SIG-M5 (cell line): Measurements from ENCODE around the gene RFLNA.

Experiments used
- DNase-seq: peaks from one replicate; lab custom pipeline; 2025; lab: John Stamatoyannopoulos, UW

RFLNA gene, protein sequence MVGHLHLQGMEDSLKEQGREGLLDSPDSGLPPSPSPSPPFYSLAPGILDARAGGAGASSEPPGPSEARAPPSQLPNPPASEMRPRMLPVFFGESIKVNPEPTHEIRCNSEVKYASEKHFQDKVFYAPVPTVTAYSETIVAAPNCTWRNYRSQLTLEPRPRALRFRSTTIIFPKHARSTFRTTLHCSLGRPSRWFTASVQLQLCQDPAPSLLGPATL

DNA sequence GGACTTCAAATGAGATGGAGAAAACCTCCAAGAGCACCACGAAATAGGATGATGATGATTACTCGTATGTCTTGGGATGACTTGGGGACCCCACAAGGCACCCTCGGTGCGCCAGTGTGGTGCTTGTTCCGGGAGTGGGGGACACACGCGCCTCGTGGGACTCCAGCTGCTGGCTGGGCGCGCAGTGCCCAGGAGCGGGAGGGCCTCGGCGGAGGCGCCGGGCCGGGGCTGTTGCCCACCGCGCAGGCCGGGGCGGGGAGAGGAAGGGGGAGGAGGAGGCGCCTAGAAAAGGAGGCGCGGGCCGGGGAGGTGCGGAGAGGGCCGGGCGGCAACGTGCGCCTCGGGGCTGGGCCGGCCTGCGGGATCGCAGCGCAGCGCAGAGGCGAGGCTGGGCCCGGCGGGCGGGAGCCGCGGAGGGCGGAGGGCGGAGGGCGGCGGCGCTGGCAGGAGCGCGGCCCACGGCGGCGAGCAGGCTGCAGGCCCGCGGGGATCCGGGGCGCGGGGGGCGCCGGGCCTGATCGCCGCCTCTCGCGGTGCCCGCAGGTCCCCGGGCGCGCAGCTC is at the start of gene RFLNA:
Gene RFLNA (plus strand): TSS at position 314 of the 562 bp plus-strand sequence. CDS start 337 bp downstream, outside the sequence.
- no peak for DNase-seq

DNA sequence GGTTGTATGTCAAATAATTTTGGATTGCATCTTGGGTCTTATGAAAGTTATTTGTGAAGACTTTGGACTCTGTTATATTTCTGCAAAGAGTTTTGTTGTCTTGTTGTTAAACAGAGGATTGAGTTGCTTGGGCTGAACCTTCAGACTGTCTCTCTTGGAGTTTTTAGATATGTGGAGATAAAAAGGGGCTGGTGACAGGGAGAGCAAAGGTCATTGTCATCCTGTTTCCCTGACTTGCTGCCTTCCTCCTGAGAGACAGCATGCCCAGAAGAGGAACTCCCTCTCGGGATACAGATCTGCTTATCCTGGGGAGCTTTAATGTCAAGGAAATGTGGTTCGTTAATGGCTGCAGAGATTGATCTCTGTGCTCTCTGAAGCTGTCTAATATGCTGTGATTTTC is 47.6 kb upstream of the RFLNA start:
- DNase-seq: no peak

DNA sequence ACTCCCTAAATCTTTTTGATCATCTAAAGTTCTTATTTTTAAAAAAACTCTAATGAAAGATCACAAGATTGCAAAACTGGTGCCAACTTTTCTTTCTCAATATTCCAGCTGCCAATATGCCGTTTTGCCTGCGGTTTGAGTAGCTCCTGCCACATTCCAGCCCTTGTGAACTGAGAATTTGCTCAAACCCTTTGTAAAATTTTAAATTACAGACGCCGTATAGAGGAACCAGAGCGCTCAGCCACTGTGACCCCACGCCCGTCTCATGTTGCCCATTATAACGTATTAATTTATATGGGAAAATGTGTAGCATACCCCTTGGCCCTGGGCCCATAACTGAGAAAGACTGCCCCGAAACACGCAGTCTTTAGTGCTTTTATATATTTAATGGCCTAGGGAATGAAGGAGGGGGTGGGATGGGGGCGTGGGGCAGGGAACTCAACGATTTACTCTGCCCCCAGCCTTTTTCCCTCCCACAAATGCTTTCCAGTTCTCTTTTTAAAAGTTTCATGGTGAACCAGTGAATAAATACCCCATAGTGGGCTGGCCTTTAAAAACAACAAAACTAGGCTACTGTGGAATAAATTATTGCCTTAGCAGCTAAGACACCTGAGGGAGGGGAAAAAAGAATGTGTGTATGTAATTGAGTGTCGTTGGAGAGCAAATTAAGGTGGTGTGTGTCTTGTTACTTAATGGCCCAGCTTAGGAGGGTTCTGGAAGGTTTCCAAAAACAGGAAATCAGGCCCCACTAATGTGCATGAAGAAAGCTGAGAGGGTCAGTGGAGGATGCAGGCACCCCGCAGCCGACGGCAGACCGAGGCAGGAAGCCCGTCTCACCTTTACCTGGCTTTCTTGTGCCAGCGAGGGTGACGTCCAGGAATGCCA is 45.7 kb upstream of the RFLNA start:
- no peak for DNase-seq

DNA sequence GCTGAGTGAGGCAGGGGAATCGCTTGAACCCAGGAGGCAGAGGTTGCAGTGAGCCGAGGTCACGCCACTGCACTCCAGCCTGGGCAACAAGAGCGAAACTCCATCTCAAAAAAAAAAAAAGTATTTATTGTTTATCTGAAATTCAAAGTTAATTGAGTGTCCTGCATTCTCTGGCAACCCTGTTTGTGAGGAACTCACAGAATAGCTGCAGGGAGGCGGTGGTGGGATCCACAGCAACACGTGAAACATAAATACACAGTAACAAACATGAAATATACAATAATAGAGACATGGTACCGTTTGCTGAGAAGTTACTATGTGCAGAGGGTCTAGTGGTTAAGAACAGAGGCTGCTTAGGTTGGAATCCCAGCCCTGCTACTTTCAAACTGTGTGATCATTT is 43.7 kb upstream of the RFLNA start:
- no peak for DNase-seq

DNA sequence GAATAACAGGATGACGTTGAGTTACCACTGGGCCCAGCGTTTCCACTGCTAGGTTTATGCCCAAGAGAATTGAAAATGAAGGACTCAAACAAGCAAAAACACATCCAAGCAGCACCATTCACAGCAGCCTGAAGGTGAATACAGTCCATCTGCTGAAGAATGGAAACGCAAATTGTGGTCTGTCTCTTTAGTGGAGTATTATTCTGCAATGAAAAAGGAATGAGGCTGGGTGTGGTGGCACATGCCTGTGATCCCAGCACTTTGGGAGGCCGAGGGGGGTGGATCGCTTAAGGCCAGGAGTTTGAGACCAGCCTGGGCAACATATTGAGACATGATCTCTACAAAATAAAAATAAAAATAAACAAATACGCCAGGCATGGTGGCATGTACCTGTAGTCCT is 41.9 kb upstream of the RFLNA start:
- DNase-seq: no peak

DNA sequence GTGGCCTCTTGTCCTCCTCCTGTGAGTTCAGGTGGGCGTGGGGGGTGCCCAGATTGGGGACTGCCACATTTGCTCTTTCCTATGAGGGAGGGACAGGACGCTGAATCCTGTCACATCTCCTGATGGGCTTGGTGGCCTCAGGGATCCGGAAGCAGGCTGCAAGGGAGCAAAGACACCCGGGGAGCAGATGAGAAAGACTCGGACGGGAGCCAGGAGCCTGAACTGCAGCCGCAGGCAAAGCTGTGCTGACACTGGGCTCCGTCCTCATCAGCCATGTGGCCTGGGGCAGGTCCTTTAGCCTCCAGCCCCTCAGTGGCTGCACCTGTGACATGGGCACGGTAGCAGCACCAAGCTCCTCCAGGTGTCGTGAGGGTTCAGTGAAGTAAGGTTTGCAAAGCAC is 40.8 kb upstream of the RFLNA start:
- DNase-seq: no peak

DNA sequence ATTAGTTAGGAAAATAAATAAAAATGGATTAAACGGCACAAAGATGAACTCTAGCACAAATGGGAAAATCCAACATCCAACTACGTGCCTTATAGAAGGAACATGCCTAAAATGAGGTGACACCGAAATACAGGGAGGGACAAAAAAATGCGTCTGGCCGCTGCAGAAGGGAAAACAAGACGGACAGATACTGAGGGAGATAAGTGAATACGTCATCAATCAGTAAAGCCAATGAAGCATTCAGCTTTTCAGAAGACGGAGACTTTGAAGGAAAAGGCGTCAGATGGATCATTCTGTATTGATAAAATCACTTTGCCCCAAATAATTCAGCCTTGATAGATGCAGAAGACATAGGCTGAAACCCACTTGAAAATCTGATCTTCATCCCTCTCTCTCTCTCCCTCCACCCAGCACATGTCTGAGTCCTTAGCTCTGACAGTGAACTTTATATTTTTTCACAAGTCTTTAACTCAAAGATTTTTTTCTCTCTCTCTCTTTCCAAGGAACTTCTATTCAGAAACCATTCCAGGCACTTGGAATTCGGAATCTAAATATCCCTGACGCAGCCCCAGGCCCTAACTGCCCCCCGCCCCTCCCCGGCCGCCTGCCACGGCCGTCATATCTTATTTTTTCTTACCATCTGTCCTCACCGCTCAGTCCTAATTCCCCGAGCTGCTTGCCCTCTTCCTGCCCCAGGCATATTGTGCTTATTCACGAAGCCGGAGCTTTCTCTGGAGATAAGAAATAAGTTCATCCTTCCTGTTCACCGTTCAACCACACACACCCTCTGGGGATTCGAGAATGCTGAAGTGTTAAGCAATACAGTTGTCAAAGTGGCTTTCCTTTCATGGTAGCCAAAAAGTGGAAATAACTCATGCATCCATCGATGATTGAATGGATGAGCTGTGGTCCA is 35.5 kb upstream of the RFLNA start:
- DNase-seq: peak; percentile 21

DNA sequence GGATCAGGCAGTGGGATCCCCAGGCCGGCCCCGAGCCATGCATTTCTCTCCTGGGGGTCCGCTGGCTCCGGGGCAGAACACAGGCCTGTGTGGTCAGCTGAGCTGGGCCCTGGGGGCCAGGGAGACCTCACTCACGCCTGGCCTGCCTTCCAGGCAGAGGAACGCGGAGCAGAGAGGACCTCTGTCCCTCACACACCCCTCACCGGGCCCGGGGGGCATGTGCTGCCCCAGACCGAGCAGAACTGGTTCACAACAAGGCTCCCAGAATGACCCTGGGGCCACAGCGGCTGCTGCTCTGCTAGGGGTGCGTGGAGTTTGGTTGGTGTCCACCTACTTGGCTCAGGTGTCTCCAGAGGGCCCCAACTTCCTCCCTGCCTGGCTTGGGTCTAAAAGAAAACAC is 33.0 kb upstream of the RFLNA start:
- no peak for DNase-seq

DNA sequence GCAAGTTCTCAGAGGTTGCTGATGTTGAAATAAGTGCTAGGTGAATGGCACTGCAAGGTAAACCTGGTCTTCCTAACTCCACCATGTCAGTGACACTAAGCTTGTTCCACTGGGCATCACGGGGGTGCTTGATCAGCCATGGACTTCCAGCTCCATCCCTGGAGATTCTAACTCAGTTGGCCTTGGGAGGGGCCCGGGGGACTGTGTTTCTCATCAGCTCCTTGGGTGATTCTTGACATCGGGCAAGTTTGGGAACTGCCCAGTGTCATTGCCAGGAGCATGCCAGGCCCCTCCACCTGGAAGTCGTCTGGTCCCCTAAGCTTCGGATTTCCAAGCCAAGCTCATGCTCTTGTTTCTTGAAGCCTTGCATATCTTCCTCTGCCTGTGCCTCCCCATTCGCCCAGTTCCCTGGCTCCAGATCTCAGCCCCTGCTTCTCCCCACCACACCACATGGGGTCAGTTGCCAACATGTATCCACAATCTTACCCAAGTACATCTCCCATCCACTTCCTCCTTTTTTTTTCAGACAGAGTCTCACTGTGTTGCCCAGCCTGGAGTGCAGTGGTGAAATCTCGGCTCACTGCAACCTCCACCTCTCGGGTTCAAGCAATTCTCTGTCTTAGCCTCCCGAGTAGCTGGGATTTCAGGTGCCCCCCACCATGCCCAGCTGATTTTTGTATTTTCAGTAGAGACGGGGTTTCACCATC is 30.7 kb upstream of the RFLNA start:
- DNase-seq: no peak

DNA sequence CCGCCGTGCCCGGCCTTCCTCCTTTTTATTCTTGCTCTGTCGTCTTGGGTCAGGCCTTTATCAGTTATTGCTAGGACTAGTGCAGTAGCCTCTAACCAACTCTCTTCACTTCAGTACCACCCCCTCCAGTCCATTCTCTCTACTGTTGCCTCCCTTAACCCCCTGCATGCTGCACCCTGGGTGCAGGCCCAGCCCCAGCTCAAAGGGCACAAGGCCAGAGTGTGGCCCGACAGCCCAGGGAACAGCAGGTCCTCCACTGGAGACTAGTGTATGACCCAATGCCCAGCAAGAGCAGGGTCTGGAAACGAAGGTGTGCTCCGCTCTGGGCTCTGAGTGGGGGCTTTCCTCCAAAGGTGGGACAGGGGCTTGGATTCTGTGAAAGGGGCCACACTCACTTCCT is 30.0 kb upstream of the RFLNA start:
- DNase-seq: no peak

DNA sequence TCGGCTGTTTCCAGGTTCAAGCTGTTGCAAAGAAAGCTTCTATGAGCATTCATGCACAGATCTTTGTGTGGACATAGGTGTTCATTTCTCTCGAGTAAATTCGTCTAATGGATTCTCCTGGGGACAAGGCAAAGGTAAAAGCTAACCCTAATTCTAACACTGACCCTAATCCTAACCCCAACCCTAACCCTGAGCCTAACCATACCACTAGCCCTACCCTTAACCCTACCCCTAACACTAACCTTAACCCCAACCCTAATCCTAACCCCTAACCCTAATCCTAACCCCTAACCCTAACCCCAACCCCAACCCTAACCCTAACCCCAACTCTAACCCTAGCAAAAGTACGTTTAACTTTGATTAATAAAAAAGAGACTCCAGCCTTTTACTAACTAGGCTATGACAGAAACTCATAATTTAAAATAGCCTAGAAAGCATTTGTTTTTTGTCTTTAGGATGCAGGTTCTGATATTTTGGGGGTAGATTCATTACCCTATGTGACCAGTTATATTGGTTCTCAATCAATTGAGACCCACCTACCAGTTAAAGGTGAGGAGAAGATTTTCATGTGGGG is 27.6 kb upstream of the RFLNA start:
- DNase-seq: no peak

DNA sequence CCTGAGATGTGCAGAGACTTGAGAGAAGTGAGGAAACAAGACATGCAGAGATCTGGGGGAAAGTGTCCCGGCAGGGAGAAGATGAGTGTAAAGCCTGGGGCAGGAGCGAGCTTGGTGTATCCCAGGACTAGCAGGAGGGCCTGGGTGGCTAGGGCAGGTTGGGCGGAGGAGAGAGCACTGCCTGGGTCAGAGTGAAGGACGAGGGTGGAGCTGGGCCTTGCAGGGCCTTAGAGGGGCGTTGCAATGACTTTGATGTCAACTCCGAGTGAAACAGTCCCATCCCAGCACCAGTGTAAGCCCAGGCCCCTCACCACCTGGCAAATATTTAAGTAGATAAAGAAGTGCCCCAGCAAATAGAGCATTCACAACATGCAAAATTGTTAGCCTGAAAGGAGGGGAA is 24.2 kb upstream of the RFLNA start:
- DNase-seq: no peak

DNA sequence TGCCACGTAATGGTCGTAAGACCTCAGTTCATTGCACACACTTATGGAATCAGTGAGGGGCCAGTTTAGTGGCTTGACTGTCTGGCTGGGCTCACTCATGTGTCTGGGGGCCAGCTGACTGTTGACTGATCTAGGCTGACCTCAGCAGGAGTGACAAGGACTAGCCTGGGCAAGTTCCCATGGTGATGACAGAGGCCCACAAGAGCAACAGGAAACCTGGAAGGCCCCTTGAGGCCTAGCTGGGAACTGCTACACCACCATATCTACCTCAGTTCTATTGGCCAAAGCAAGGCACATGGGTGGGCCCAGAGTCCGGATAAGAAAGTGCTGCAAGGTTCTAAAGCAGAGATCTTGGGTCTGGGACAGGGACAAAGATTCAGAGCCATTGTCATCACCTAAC is 21.3 kb upstream of the RFLNA start:
- no peak for DNase-seq

DNA sequence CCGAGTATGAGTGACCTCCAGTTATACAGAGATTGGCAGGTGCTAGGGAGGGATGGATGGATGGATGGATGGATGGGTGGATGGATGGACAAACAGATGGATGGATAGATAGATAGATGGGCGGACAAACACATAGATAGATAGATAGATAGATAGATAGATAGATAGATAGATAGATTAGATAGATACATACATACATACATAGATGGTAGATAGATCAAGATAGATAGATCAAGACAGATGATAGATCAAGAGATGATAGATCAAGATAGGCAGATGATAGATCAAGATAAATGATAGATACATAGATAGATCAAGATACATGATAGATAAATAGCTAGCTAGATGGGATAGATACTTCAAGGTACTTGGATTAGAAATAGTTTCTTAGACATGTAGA is 18.6 kb upstream of the RFLNA start:
- no peak for DNase-seq

DNA sequence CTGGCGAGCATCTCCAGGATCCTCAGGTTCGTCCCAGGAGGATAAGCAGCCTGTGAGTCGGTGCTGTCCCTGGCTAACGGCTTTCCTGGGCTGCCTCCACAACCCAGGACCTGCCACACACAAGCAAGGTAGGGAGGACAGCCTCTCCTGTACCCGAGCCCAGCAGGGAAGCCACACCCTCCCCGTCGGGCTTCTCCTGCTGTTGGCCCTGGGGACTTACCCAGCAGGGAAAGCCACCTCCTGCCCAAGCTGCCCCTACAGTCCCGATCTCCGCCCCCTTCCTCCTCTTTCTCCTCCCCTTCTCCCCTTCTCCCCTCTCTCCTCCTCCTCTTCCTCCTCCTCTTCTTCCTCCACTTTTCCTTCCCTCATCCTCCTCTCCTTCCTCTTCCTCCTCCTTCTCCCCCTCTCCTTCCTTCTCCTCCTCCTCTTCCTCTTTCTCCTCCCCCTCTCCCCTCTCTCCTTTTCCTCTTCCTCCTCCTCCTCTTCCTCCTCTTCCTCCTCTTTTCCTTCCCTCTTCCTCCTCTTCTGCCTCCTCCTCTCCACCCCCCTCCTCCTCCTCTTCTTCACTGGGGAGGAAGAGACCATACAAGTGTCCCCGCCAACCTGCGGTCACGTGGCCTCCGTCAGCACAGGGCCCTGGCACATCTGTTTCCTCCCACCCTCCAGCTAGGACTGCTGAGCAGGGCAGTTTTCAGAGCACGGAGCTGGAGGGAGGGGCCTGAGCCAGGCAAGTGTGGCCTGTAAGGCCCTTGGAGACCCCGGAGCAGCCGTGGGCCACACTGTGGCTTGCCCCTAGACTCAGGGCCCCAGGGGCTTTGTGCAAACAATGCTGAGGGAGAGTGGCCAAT is 17.3 kb upstream of the RFLNA start:
- DNase-seq: no peak

DNA sequence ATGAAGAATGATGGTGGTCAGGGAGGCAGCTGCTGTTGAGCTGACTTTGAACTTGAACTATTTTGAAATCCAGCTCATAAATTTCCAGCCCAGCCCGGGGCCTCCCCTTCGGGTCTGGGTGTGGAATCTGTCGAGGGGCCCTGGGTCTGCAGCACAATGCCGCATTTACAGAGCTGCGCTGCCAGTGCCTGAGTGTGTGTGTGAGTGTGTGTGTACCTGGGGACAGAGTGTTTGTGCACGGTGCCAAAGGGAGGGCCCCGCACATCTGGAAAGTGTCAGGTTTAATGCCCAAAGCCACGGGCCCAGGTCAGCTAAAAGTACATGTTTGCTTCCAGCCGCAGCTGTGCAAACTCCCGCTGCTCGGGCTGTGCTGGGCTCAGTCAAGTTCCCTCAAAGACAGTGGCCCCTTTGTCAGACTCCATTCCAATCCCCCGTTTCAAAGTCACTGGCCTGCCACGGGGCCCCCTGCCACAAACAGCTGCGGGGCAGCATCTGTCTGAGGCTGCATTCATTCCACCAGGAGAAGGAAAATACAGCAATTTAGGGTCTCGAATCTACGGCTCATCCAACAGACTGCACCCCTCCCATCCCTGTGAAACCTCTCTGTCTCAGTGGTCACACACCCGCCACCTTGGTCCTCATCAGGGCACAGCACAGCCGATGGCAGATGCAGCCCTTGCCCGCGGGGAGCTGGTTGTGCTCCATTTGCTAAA is 16.3 kb upstream of the RFLNA start:
- no peak for DNase-seq

DNA sequence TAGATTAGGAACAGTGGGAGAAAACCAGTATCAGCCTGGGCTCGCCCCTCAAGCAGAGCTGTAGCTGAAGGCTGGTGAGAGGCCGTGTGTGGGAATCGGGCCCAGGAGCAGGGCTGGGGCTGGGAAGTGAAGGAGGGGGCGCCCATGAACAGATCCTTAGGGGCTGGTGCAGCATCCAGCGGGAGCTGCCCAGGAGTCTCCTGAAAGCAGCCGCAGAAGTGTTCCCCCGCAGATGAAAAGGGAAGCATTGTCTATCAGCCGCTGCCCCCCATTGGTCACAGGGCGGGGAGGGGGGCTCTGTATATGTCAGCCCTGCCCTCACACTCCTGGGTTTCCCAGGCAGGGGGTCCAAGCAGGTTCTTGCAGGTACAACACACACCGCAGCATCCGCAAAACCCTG is 15.6 kb upstream of the RFLNA start:
- DNase-seq: no peak

DNA sequence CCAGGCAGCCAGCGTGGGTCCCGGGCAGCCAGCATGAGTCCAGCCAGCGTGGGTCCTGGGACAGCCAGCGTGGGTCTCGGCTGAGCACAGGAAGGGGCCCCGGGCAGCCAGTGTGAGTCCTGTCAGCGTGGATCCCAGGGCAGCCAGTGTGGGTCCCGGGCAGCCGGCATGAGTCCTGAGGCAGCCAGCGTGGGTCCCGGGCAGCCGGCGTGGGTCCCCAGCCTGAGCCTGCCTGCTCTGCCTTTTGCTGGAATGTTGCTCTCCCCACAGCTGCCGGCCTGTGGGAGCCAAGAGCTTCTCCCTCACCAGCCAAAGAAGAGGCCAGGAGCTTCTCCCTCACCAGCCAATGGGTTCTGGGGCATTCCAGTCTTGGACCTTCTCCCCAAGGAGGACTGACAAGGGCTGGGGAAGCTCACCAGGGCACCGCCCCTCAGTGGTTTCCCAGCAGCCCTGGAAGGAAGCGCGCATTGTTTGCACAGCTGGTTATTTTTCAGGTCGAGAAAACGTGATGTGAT is 15.0 kb upstream of the RFLNA start:
- no peak for DNase-seq

DNA sequence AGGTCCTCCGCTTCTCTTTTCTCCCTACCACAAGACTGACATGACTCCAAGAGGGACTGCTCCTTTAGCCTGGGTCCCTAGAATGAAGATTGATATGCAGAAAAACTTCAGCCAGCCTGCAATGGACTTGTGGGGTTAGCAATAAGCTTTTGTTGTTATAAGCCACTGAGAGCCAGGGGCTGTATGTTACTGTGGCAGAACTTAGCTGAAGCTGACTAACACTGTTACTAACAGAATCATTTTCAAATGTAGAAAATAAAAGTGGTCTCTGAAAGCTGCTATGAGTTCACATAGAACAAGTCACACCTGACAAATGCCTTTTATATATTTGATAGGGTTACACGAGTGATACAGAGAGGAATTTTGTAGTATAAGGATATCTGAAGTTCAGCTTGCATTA is 13.6 kb upstream of the RFLNA start:
- no peak for DNase-seq
